SK-N-DZ (cell line): Measurements from ENCODE around the gene IRF2BP2.
"Not testable (repeated sequence)": the region's sequence is repeated elsewhere in the genome, so short reads cannot be mapped to it uniquely, and the experiment has no call there.

ENCODE experiments used
- DNase-seq: peaks from one replicate; pipeline ENCODE4 v3.0.0-alpha.2; 2015; ENCODE audit warnings: low spot score

The IRF2BP2 gene

GRCh38 chr1:234601301-234602017 is 8.5 kb downstream of the IRF2BP2 start:
- DNase-seq: peak; percentile 79

- peak; percentile 47 for DNase-seq
These were observed 9.3 kb downstream of the IRF2BP2 start for GRCh38 chr1:234600418-234601281.

GRCh38 chr1:234599617-234600417 is 10.2 kb downstream of the IRF2BP2 start:
- DNase-seq: peak; percentile 91

- DNase-seq: no peak
These were observed 10.9 kb downstream of the IRF2BP2 start for GRCh38 chr1:234598974-234599616.

- peak; percentile 54 for DNase-seq
These were observed 12.1 kb downstream of the IRF2BP2 start for GRCh38 chr1:234597894-234598293.

GRCh38 chr1:234595899-234596298 is 14.1 kb downstream of the IRF2BP2 start:
- no peak for DNase-seq

- DNase-seq: not testable (repeated sequence)
These were observed 15.4 kb downstream of the IRF2BP2 start for GRCh38 chr1:234594575-234594974.

GRCh38 chr1:234593771-234594504 is 16.0 kb downstream of the IRF2BP2 start:
- DNase-seq: no peak

GRCh38 chr1:234593109-234593508 is 16.9 kb downstream of the IRF2BP2 start:
- DNase-seq: no peak

- no peak for DNase-seq
These were observed 17.7 kb downstream of the IRF2BP2 start for GRCh38 chr1:234592240-234592639.

- no peak for DNase-seq
These were observed 18.8 kb downstream of the IRF2BP2 start for GRCh38 chr1:234591131-234591530.

- DNase-seq: no peak
These were observed 19.9 kb downstream of the IRF2BP2 start for GRCh38 chr1:234589854-234590620.

- no peak for DNase-seq
These were observed 20.7 kb downstream of the IRF2BP2 start for GRCh38 chr1:234589064-234589800.

GRCh38 chr1:234588386-234588785 is 21.6 kb downstream of the IRF2BP2 start:
- no peak for DNase-seq

GRCh38 chr1:234586892-234587485 is 23.0 kb downstream of the IRF2BP2 start:
- DNase-seq: no peak

GRCh38 chr1:234586304-234586703 is 23.7 kb downstream of the IRF2BP2 start:
- no peak for DNase-seq

GRCh38 chr1:234585330-234586055 is 24.5 kb downstream of the IRF2BP2 start:
- no peak for DNase-seq

GRCh38 chr1:234584926-234585325 is 25.1 kb downstream of the IRF2BP2 start:
- DNase-seq: peak; percentile 14
